Tibial nerve (tissue), 4 donors: ENCODE results near the gene COL8A1. TPM values are rescaled to one million over a fixed set of nuclear protein-coding genes. Genes with fewer than 3 reads are reported as not detected.

ENCODE experiments used
- DNase-seq, 2 donors: peaks; one replicate each; pipeline ENCODE4 v3.0.0-alpha.2; 2019; ENCODE audit warnings: low spot score in 2 of 2
- H3K27ac ChIP-seq, 4 donors: fragments of 200-600 bp; sonication (generic) in 3 of 4; one replicate each; pipeline ENCODE4 v1.5.1; 2017 to 2019; ENCODE audit warnings: mild to moderate bottlenecking in 1 of 4
- H3K27me3 ChIP-seq, 2 donors: fragments of 200-600 bp; sonication (generic) in 1 of 2; one replicate each; pipeline versions ENCODE4 v1.5.1 to v1.6.0; 2017 to 2019
- H3K36me3 ChIP-seq, 3 donors: fragments of 200-600 bp; sonication (generic); one replicate each; pipeline ENCODE4 v1.5.1; 2018 to 2019
- H3K4me1 ChIP-seq, 4 donors: fragments of 200-600 bp; sonication (generic) in 3 of 4; one replicate each; pipeline ENCODE4 v1.5.1; 2017 to 2019
- H3K4me3 ChIP-seq, 4 donors: fragments of 200-600 bp; sonication (generic) in 3 of 4; one replicate each; pipeline ENCODE4 v1.5.1; 2017 to 2019; ENCODE audit warnings: mild to moderate bottlenecking in 1 of 4, moderate library complexity in 1 of 4
- H3K9me3 ChIP-seq, 4 donors: fragments of 200-600 bp; sonication (generic) in 3 of 4; one replicate each; pipeline ENCODE4 v1.5.1; 2017 to 2019
- CTCF ChIP-seq, 5 experiments: fragments of 200-600 bp in 3 of 5; fragments of 450-650 bp in 2 of 5; sonication (generic) in 3 of 5; IDR thresholded peaks; one replicate each; pipeline ENCODE4 v1.5.1; 2016 to 2019; ENCODE audit warnings: antibody characterized with exemption in 5 of 5, mild to moderate bottlenecking in 3 of 5, moderate library complexity in 2 of 5
- EP300 ChIP-seq, 2 donors: sonication (generic); formaldehyde crosslinking; IDR thresholded peaks; one replicate each; pipeline ENCODE4 v1.6.1; 2017; ENCODE audit warnings: antibody characterized with exemption in 2 of 2, mild to moderate bottlenecking in 1 of 2
- POLR2A ChIP-seq, 2 donors: fragments of 450-650 bp; IDR thresholded peaks; one replicate each; pipeline ENCODE4 v1.6.1; 2017; ENCODE audit warnings: antibody characterized with exemption in 2 of 2, mild to moderate bottlenecking in 2 of 2, moderate library complexity in 2 of 2
- WGBS, 2 donors: methylation state at CpG; one replicate each; pipeline ENCODE4 v1.1.5; 2018; 5-methylcytosine and 5-hydroxymethylcytosine counted together
- total RNA-seq, 4 donors: library from RNA; depleted of rRNA; stranded (reverse); fragments of >200 nt; gene quantifications; one replicate each; pipeline ENCODE4 v1.1.0, GENCODE V29; 2016

Gene COL8A1
- total RNA-seq, 4 donors from 2014 or later, result 144 to 217 (median 177) TPM

GRCh38 chr3:99714146-99714545, 75.8 kb downstream of the COL8A1 start:
- TF ChIP-seq CTCF (IDR thresholded peaks at IDR 0.05) (no peak), EP300 (IDR thresholded peaks at IDR 0.05) (peak; percentile 31 to 68), POLR2A (IDR thresholded peaks at IDR 0.05) (no peak)
- Histone ChIP-seq H3K36me3 (no peaks in the 10 kb centered on the region), H3K27ac (peak overlapping the region in 2 of 4 donors; percentile 70 to 82), H3K4me1 (peaks cover 0 to 52% (median 0%) of the 10 kb centered on the region in 4 donors), H3K4me3 (no peak overlapping the region), H3K9me3 (no peaks in the 10 kb centered on the region), H3K27me3 (no peaks in the 10 kb centered on the region)
- DNase-seq, result no peak
- 41 to 55% methylated on average over 1 of the region's 1 CpG for WGBS, 2 donors

GRCh38 chr3:99714575-99714974, 76.2 kb downstream of the COL8A1 start:
- Histone ChIP-seq H3K27me3 (no peaks in the 10 kb centered on the region), H3K9me3 (no peaks in the 10 kb centered on the region), H3K4me3 (no peak overlapping the region), H3K27ac (peak overlapping the region in 2 of 4 donors; percentile 60 to 70), H3K4me1 (peaks cover 0 to 49% (median 0%) of the 10 kb centered on the region in 4 donors), H3K36me3 (no peaks in the 10 kb centered on the region)
- no peak for DNase-seq
- 72% methylated on average over 2 of the region's 2 CpGs for WGBS, 2 donors
- no peak for TF ChIP-seq POLR2A (IDR thresholded peaks at IDR 0.05)
- TF ChIP-seq CTCF (IDR thresholded peaks at IDR 0.05), result no peak
- peak in 1 of 2 donors; percentile 4 for TF ChIP-seq EP300 (IDR thresholded peaks at IDR 0.05)

- H3K4me1 ChIP-seq, result peaks cover 0 to 40% (median 0%) of the 10 kb centered on the region in 4 donors
- H3K27ac ChIP-seq, result peak overlapping the region in 2 of 4 donors; percentile 23 to 70
- H3K9me3 ChIP-seq, result no peaks in the 10 kb centered on the region
- H3K4me3 ChIP-seq, result no peak overlapping the region
- TF ChIP-seq CTCF (IDR thresholded peaks at IDR 0.05), result no peak
- no peak for TF ChIP-seq POLR2A (IDR thresholded peaks at IDR 0.05)
- TF ChIP-seq EP300 (IDR thresholded peaks at IDR 0.05), result no peak
- H3K36me3 ChIP-seq, result no peaks in the 10 kb centered on the region
- WGBS, 2 donors, result 20 to 33% methylated on average over 3 of the region's 3 CpGs
- H3K27me3 ChIP-seq, result no peaks in the 10 kb centered on the region
- no peak for DNase-seq
These were observed 78.1 kb downstream of the COL8A1 start for GRCh38 chr3:99716463-99716995.

GRCh38 chr3:99720985-99721632, 82.7 kb downstream of the COL8A1 start:
- Histone ChIP-seq H3K4me1 (peaks cover 0 to 22% (median 3%) of the 10 kb centered on the region in 4 donors), H3K27me3 (no peaks in the 10 kb centered on the region), H3K9me3 (no peaks in the 10 kb centered on the region), H3K27ac (peak overlapping the region in 2 of 4 donors; percentile 53 to 70), H3K4me3 (no peak overlapping the region), H3K36me3 (no peaks in the 10 kb centered on the region)
- peak; percentile 31 to 35 for DNase-seq
- TF ChIP-seq CTCF (IDR thresholded peaks at IDR 0.05), result no peak
- no peak for TF ChIP-seq EP300 (IDR thresholded peaks at IDR 0.05)
- no peak for TF ChIP-seq POLR2A (IDR thresholded peaks at IDR 0.05)
- WGBS, 2 donors, result 28 to 29% methylated on average over 8 of the region's 8 CpGs

GRCh38 chr3:99721633-99722007, 83.2 kb downstream of the COL8A1 start:
- Histone ChIP-seq H3K4me3 (no peak overlapping the region), H3K27me3 (no peaks in the 10 kb centered on the region), H3K27ac (peak overlapping the region in 2 of 4 donors; percentile 53 to 70), H3K36me3 (no peaks in the 10 kb centered on the region), H3K9me3 (no peaks in the 10 kb centered on the region), H3K4me1 (peaks cover 0 to 17% (median 3%) of the 10 kb centered on the region in 4 donors)
- WGBS, 2 donors, result 60 to 62% methylated on average over 2 of the region's 2 CpGs
- no peak for DNase-seq
- no peak for TF ChIP-seq EP300 (IDR thresholded peaks at IDR 0.05)
- TF ChIP-seq CTCF (IDR thresholded peaks at IDR 0.05), result no peak
- no peak for TF ChIP-seq POLR2A (IDR thresholded peaks at IDR 0.05)
